NCI-H1436 (cell line): ENCODE results near the gene SH2D5.
"Not testable (repeated sequence)": the region's sequence is repeated elsewhere in the genome, so short reads cannot be mapped to it uniquely, and the experiment has no call there.

Experiments used
- DNase-seq: peaks from one replicate; lab custom pipeline; 2025; lab: John Stamatoyannopoulos, UW

The SH2D5 gene

GRCh38 chr1:20693623-20694022 lies 38.9 kb downstream of the SH2D5 start:
- DNase-seq = no peak

GRCh38 chr1:20691872-20692271 lies 40.6 kb downstream of the SH2D5 start:
- DNase-seq = no peak

GRCh38 chr1:20689645-20690056 lies 42.9 kb downstream of the SH2D5 start:
- no peak for DNase-seq

- DNase-seq = no peak
These were observed 45.4 kb downstream of the SH2D5 start for GRCh38 chr1:20686883-20687725.

GRCh38 chr1:20685741-20686140 lies 46.8 kb downstream of the SH2D5 start:
- no peak for DNase-seq

- DNase-seq = no peak
These were observed 47.3 kb downstream of the SH2D5 start for GRCh38 chr1:20685099-20685662.

GRCh38 chr1:20684651-20685050 lies 47.9 kb downstream of the SH2D5 start:
- no peak for DNase-seq

- DNase-seq = no peak
These were observed 48.4 kb downstream of the SH2D5 start for GRCh38 chr1:20684050-20684620.

GRCh38 chr1:20683614-20684013 lies 48.9 kb downstream of the SH2D5 start:
- no peak for DNase-seq

- DNase-seq = no peak
These were observed 49.8 kb downstream of the SH2D5 start for GRCh38 chr1:20682571-20683236.

- DNase-seq = no peak
These were observed 50.5 kb downstream of the SH2D5 start for GRCh38 chr1:20681999-20682398.

- DNase-seq = no peak
These were observed 52.2 kb downstream of the SH2D5 start for GRCh38 chr1:20680269-20680668.

GRCh38 chr1:20678599-20678998 lies 53.9 kb downstream of the SH2D5 start:
- DNase-seq = no peak

GRCh38 chr1:20673626-20674025 lies 58.9 kb downstream of the SH2D5 start:
- not testable (repeated sequence) for DNase-seq

GRCh38 chr1:20672265-20672632 lies 60.3 kb downstream of the SH2D5 start:
- DNase-seq = no peak

- no peak for DNase-seq
These were observed 61.6 kb downstream of the SH2D5 start for GRCh38 chr1:20670936-20671335.
